K562 (cell line): ENCODE results near the gene COL26A1. TPM values are rescaled to one million over a fixed set of nuclear protein-coding genes. Genes with fewer than 3 reads are reported as not detected.

ENCODE experiments used
- ATAC-seq: fragments of 200-7000 bp; cut with Tn5 transposase; 3 replicates; pipeline ENCODE4 v1.9.1; 2020; ENCODE audit warnings: moderate library complexity
- BruUV-seq: library from RNA; stranded (reverse); fragments of 400-500 nt; replicated peaks from 2 replicates; lab custom pipeline; 2021; lab: Mats Ljungman, UMichigan
- CTCF ChIA-PET: fragments of 300-600 bp; formaldehyde crosslinking; extraction: SDS; loops from one replicate; lab custom pipeline; 2021; ENCODE audit warnings: low intra/inter-chr PET ratio; lab: Yijun Ruan, JAX
- POLR2A ChIA-PET: fragments of 300-600, 350-650 bp; sonication (Branson Sonifier 250); formaldehyde crosslinking; extraction: SDS; loops from one replicate; lab custom pipeline; 2021; ENCODE audit warnings: antibody characterized with exemption, inconsistent platforms; lab: Yijun Ruan, JAX
- DNase-seq, 4 experiments: peaks; one replicate each; pipeline versions ENCODE4 v3.0.0 to v3.0.0-alpha.2; 2011 to 2018; ENCODE audit warnings: low spot score in 3 of 4, mixed read lengths in 3 of 4; ENCODE audit errors: extremely low read depth in 1 of 4
- FAIRE-seq: peaks from 2 replicates; lab custom pipeline; 2011; peaks lifted over from hg19 to GRCh38; lab: Jason Lieb, UNC
- H2AFZ ChIP-seq: 2 replicates; pipeline ENCODE4 v1.6.0; 2011; ENCODE audit warnings: low read depth, low read length, control low read depth, inconsistent platforms
- H3K27ac ChIP-seq: fragments of 200-600 bp; 3 replicates; pipeline ENCODE4 v1.8.0; 2011; ENCODE audit warnings: low read depth, mild to moderate bottlenecking, control low read depth, inconsistent platforms, low read length, moderate library complexity, mixed read lengths; ENCODE audit errors: extremely low read depth
- H3K27me3 ChIP-seq, 2 experiments: fragments of 300-600 bp in 1 of 2; 2 replicates in 1 of 2; 3 replicates in 1 of 2; pipeline versions ENCODE4 v1.6.0 to v1.8.0; 2011; ENCODE audit warnings: inconsistent platforms in 2 of 2, low read length in 2 of 2, mild to moderate bottlenecking in 1 of 2, mixed read lengths in 1 of 2, moderate library complexity in 1 of 2; ENCODE audit not compliant: control insufficient read depth in 2 of 2, insufficient read depth in 2 of 2
- H3K36me3 ChIP-seq: fragments of 300-600 bp; 3 replicates; pipeline ENCODE4 v1.8.0; 2011; ENCODE audit warnings: mild to moderate bottlenecking, low read length, inconsistent platforms; ENCODE audit not compliant: control insufficient read depth, insufficient read depth
- H3K4me1 ChIP-seq, 2 experiments: fragments of 200-600 bp in 1 of 2; replicated peaks in 1 of 2; 2 replicates in 1 of 2; 3 replicates in 1 of 2; pipeline versions ENCODE4 v1.5.1 to v1.8.0; 2011; ENCODE audit warnings: inconsistent platforms in 2 of 2, low read length in 2 of 2, mild to moderate bottlenecking in 1 of 2, mixed read lengths in 1 of 2, moderate library complexity in 1 of 2; ENCODE audit not compliant: control insufficient read depth in 2 of 2, insufficient read depth in 2 of 2
- H3K4me2 ChIP-seq: 2 replicates; pipeline ENCODE4 v1.6.1; 2011; ENCODE audit warnings: low read length, control low read depth, inconsistent platforms, mixed read lengths; ENCODE audit not compliant: insufficient read depth
- H3K4me3 ChIP-seq: fragments of 200-600 bp; sonication (generic), shearing (Covaris generic); 2 replicates; pipeline ENCODE4 v1.5.1; 2016; ENCODE audit warnings: control low read depth, inconsistent platforms
- H3K79me2 ChIP-seq: fragments of 200-600 bp; 3 replicates; pipeline ENCODE4 v1.8.0; 2011; ENCODE audit warnings: low read length, inconsistent platforms; ENCODE audit not compliant: control insufficient read depth, insufficient read depth
- H3K9ac ChIP-seq, 2 experiments: 2 replicates each; pipeline versions ENCODE4 v1.6.0 to v1.6.1; 2011; ENCODE audit warnings: low read depth in 2 of 2, low read length in 2 of 2, control low read depth in 1 of 2, inconsistent platforms in 1 of 2, mild to moderate bottlenecking in 1 of 2, mixed read lengths in 1 of 2; ENCODE audit not compliant: insufficient read depth in 1 of 2
- H3K9me1 ChIP-seq: one replicate; pipeline ENCODE4 v1.6.0; 2011; ENCODE audit warnings: inconsistent platforms, mild to moderate bottlenecking, low read length, moderate library complexity; ENCODE audit not compliant: control insufficient read depth, insufficient read depth
- H3K9me3 ChIP-seq: replicated peaks from 2 replicates; pipeline ENCODE4 v1.5.1; 2011; ENCODE audit warnings: low read depth, low read length, inconsistent platforms; ENCODE audit not compliant: control insufficient read depth, insufficient read depth
- H4K20me1 ChIP-seq: replicated peaks from 2 replicates; pipeline ENCODE4 v1.6.1; 2011; ENCODE audit warnings: low read length, inconsistent platforms, mixed read lengths; ENCODE audit not compliant: control insufficient read depth, insufficient read depth
- BRCA1 ChIP-seq, 2 experiments: fragments of 450-650 bp in 1 of 2; sonication (generic) in 1 of 2; formaldehyde crosslinking in 1 of 2; IDR thresholded peaks; 2 replicates each; pipeline versions ENCODE4 v1.5.0 to v1.6.1; 2017 to 2020; ENCODE audit warnings: mild to moderate bottlenecking in 1 of 2, missing genetic modification reagents in 1 of 2
- CHD4 ChIP-seq: fragments of 200-600 bp; sonication (generic); IDR thresholded peaks from 3 replicates; pipeline ENCODE4 v1.6.1; 2012; ENCODE audit warnings: low read depth, mild to moderate bottlenecking, mixed read lengths, low read length, inconsistent platforms; ENCODE audit not compliant: insufficient read depth, insufficient replicate concordance, poor library complexity, severe bottlenecking
- HDAC6 ChIP-seq: IDR thresholded peaks from 2 replicates; pipeline ENCODE4 v1.6.1; 2012; ENCODE audit warnings: low read depth, mild to moderate bottlenecking, control low read depth, inconsistent platforms, low read length, moderate library complexity
- HDAC8 ChIP-seq: fragments of 450-650 bp; IDR thresholded peaks from 2 replicates; pipeline ENCODE4 v1.6.1; 2016; ENCODE audit warnings: mild to moderate bottlenecking, missing genetic modification characterization, moderate library complexity, missing compliant biosample characterization
- JUND ChIP-seq, 2 experiments: IDR thresholded peaks; 2 replicates in 1 of 2; 3 replicates in 1 of 2; pipeline ENCODE4 v1.6.1; 2011; ENCODE audit warnings: borderline replicate concordance in 2 of 2, low read depth in 2 of 2, low read length in 2 of 2, improper control_type of control experiment in 1 of 2, missing biosample characterization in 1 of 2, missing genetic modification characterization in 1 of 2, missing genetic modification reagents in 1 of 2
- NCOA6 ChIP-seq: fragments of 450-650 bp; IDR thresholded peaks from 2 replicates; pipeline ENCODE4 v1.6.1; 2017; ENCODE audit warnings: mild to moderate bottlenecking
- SMAD2 ChIP-seq: fragments of 150-350 bp; IDR thresholded peaks from 2 replicates; pipeline ENCODE4 v1.6.1; 2014; ENCODE audit warnings: low read depth, mild to moderate bottlenecking, low read length
- ZNF212 ChIP-seq: fragments of 450-650 bp; formaldehyde crosslinking; IDR thresholded peaks from 2 replicates; pipeline ENCODE4 v1.4.0; 2020; ENCODE audit warnings: mild to moderate bottlenecking
- ZNF324 ChIP-seq: fragments of 250-450 bp; sonication (Bioruptor Pico); IDR thresholded peaks from 2 replicates; pipeline ENCODE4 v1.4.0; 2020; ENCODE audit warnings: mild to moderate bottlenecking
- WGBS: fragments of 100-300 bp; shearing (Covaris generic); methylation state at CpG from one replicate; pipeline ENCODE4 v1.1.6; 2016; ENCODE audit warnings: low coverage, mixed read lengths; ENCODE audit not compliant: insufficient coverage; ENCODE audit errors: missing lambda C conversion rate; 5-methylcytosine and 5-hydroxymethylcytosine counted together
- in situ Hi-C: fragments of 300-500 bp; cut with MboI; formaldehyde crosslinking; loops from 4 replicates; pipeline ENCODE4 v1.15.0; 2018; ENCODE audit warnings: inconsistent platforms, mixed read lengths
- intact Hi-C: fragments of 100-400 bp; cut with micrococcal nuclease; formaldehyde crosslinking; loops from 2 replicates; pipeline ENCODE4 v1.14.2; 2022
- polyA plus RNA-seq, 8 experiments: library from polyadenylated mRNA; depleted of rRNA in 4 of 8; stranded (reverse) in 5 of 8; unstranded in 3 of 8; fragments of >200 nt; fragmentation: Nextera tagmentation in 2 of 8; fragmentation: Illumina TruSeq in 1 of 8; extraction: Ambion mirVana in 2 of 8; extraction: Trizol in 1 of 8; gene quantifications; 2 replicates each; pipeline versions ENCODE4 v1.2.1 to v1.2.3, GENCODE V29; 2011 to 2014; ENCODE audit warnings: inconsistent platforms in 1 of 8, missing spikeins in 1 of 8
- total RNA-seq, 7 experiments: library from RNA; depleted of rRNA in 6 of 7; stranded (reverse); fragments of >200 nt in 6 of 7; fragmentation: Illumina TruSeq in 2 of 7; extraction: Trizol in 2 of 7; gene quantifications; 2 replicates each; pipeline versions ENCODE4 v1.2.1 to v1.2.3, GENCODE V29; 2011 to 2021; ENCODE audit warnings: low replicate concordance in 1 of 7
- TF ChIP-seq, protein P1 (sequence below), 2 experiments: fragments of 450-650 bp in 1 of 2; sonication (generic) in 1 of 2; formaldehyde crosslinking in 1 of 2; IDR thresholded peaks in 1 of 2; conservative IDR thresholded peaks in 1 of 2; 2 replicates each; pipeline versions ENCODE4 v1.6.1 to v1.8.1; 2016 to 2023; ENCODE audit warnings: mild to moderate bottlenecking in 2 of 2, moderate library complexity in 2 of 2, inconsistent platforms in 1 of 2, missing genetic modification reagents in 1 of 2
- TF ChIP-seq, protein P2 (sequence below): fragments of 450-650 bp; IDR thresholded peaks from 2 replicates; pipeline ENCODE4 v1.6.1; 2014; ENCODE audit warnings: low read depth, mild to moderate bottlenecking, moderate library complexity, borderline replicate concordance

COL26A1 gene
- total and polyA plus RNA-seq, 9 of the 15 experiments (the other 6 are each of a cell fraction or from before 2014, with no cell fraction given), result 0.04 to 0.39 (median 0.07) TPM; not detected in 5

DNA sequence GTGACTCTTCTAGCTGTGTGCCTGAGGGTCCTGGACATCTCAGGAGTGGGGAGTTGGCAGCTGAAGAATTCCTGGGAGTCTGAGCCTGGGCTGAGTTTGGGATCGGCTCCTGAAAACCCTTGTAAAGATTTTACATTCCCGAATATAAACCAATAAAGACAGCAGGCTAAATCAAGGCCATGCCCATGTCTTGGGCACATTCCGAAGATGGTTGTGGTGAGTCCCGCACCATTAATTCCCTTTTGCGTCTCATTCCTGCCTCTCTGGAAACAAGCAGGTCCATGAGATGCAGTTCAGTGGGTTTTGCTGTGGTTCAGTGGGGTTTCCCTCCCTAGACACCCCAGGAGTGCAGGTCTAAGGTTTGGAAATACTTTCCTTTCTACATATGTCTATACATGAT is 90.9 kb downstream of the COL26A1 start:
- Histone ChIP-seq H3K79me2 (no peaks in the 10 kb centered on the region), H3K9me3 (no peaks in the 10 kb centered on the region), H3K4me3 (no peak overlapping the region), H3K4me1 (no peaks in the 10 kb centered on the region), H3K9me1 (no peaks in the 10 kb centered on the region), H3K36me3 (no peaks in the 10 kb centered on the region), H3K9ac (no peak overlapping the region), H3K4me2 (no peak overlapping the region), H3K27me3 (peaks cover 24 to 52% of the 10 kb centered on the region in 2 experiments), H3K27ac (no peak overlapping the region), H2AFZ (no peak overlapping the region), H4K20me1 (0 out of 2 replicates have a peak, but pooled peaks cover 3% of the 10 kb centered on the region)
- ChIA-PET CTCF (no interaction called here), POLR2A (interaction anchor here (0.7 kb wide), 1 partner anchor 37 kb away, joined by 4 read pairs; no protein-coding TSS in a partner anchor)
- no peak for TF ChIP-seq CHD4
- no peak for TF ChIP-seq BRCA1 (IDR thresholded peaks at IDR 0.05)
- no peak for TF ChIP-seq BRCA1 (CRISPR knock-in tag; IDR thresholded peaks at IDR 0.05)
- no peak for TF ChIP-seq NCOA6
- TF ChIP-seq ZNF212, result no peak
- BruUV-seq, result no TSS peak
- 0% methylated on average over 5 of the region's 5 CpGs for WGBS
- DNase-seq (no peak), ATAC-seq (no peak), FAIRE-seq (no peak)
- intact Hi-C loops (no loop called here), in situ Hi-C loops (no loop called here)

DNA sequence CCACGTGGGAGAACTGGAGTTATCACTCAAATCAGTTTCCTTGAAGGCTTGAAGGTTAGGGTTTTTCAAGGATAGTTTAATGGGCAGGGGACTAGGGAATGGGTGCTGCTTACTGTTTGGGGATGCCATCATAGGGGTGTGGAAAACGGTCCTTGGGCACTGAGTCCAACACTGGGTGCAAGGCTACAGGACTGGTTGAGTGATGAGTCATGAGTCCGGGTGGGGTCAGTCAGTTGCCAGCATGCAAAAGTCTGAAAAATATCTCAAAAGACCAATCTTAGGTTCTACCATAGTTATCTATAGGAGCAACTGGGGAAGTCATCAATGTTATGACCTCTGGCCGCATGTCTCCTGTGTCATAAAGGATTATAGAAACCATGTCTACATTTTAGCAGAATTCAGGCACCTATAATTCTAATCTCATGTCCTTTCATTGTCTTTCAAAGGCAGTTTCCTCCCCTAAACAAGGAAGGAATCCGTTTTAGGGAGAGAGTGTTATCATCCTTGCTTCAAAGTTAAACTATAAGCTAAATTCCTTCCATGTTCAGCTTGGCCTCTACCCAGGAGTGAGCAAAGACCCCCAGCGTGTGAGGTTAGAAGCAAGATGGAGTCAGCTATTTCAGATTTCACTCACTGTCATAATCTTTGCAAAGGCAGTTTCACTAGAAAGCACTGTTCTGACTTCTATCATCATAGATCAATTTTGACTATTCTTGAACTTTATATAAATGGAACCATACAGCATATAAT is 94.5 kb downstream of the COL26A1 start:
- Histone ChIP-seq H3K36me3 (no peaks in the 10 kb centered on the region), H3K4me3 (no peak overlapping the region), H3K9me1 (no peaks in the 10 kb centered on the region), H3K27me3 (peaks cover 36 to 68% of the 10 kb centered on the region in 2 experiments), H3K4me1 (no peaks in the 10 kb centered on the region), H3K27ac (no peak overlapping the region), H3K79me2 (no peaks in the 10 kb centered on the region), H3K4me2 (no peak overlapping the region), H2AFZ (no peak overlapping the region)
- intact Hi-C loops (no loop called here), in situ Hi-C loops (no loop called here)
- ChIA-PET CTCF (no interaction called here), POLR2A (interaction anchor here (0.6 kb wide), 1 partner anchor 309 kb away, joined by 3 read pairs; no protein-coding TSS in a partner anchor)
- 0% methylated on average over 6 of the region's 6 CpGs for WGBS
- DNase-seq, result peak in 1 of 4 experiments; percentile 6
- no peak for ATAC-seq
- TF ChIP-seq, protein P1, sequence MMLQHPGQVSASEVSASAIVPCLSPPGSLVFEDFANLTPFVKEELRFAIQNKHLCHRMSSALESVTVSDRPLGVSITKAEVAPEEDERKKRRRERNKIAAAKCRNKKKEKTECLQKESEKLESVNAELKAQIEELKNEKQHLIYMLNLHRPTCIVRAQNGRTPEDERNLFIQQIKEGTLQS (IDR thresholded peaks at IDR 0.05), result peak; percentile 48
- TF ChIP-seq, protein P1 (CRISPR knock-in tag; conservative IDR thresholded peaks at IDR 0.05), result no peak
- no peak for TF ChIP-seq SMAD2
- no peak for TF ChIP-seq HDAC6
- TF ChIP-seq HDAC8 (tag), result no peak
- no peak for TF ChIP-seq JUND (IDR thresholded peaks at IDR 0.05; ENCODE audit: borderline replicate concordance, low read depth, low read length)
- TF ChIP-seq JUND (tag; IDR thresholded peaks at IDR 0.05; ENCODE audit: borderline replicate concordance, low read depth, low read length), result 0 out of 3 replicates have a peak, but pooled peaks have one; percentile 17
- TF ChIP-seq, protein P2, sequence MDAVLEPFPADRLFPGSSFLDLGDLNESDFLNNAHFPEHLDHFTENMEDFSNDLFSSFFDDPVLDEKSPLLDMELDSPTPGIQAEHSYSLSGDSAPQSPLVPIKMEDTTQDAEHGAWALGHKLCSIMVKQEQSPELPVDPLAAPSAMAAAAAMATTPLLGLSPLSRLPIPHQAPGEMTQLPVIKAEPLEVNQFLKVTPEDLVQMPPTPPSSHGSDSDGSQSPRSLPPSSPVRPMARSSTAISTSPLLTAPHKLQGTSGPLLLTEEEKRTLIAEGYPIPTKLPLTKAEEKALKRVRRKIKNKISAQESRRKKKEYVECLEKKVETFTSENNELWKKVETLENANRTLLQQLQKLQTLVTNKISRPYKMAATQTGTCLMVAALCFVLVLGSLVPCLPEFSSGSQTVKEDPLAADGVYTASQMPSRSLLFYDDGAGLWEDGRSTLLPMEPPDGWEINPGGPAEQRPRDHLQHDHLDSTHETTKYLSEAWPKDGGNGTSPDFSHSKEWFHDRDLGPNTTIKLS, result no peak
- no peak for TF ChIP-seq ZNF324 (CRISPR knock-in tag)
- TF ChIP-seq, all 486 proteins: peak for 2
- peaks cover 4% of the 10 kb centered on the region; the same call in 1 of the 2 replicates for H4K20me1 ChIP-seq
- BruUV-seq, result no TSS peak
- no peaks in the 10 kb centered on the region for H3K9me3 ChIP-seq
- H3K9ac ChIP-seq, result no peak overlapping the region
- FAIRE-seq, result no peak
